H7 (cell line): Measurements from ENCODE around the gene FHIT. TPM values are rescaled to one million over a fixed set of nuclear protein-coding genes. Genes with fewer than 3 reads are reported as not detected.

Source experiments
- DNase-seq: peaks from one replicate; pipeline ENCODE4 v3.0.0; 2012
- H3K27me3 ChIP-seq: 2 replicates; pipeline ENCODE4 v1.6.0; 2011; ENCODE audit warnings: mild to moderate bottlenecking, low read length; ENCODE audit not compliant: control insufficient read depth, insufficient read depth
- H3K36me3 ChIP-seq: replicated peaks from 2 replicates; pipeline ENCODE4 v1.5.1; 2011; ENCODE audit warnings: low read length; ENCODE audit not compliant: control insufficient read depth, insufficient read depth
- H3K4me3 ChIP-seq: 2 replicates; pipeline ENCODE4 v1.5.1; 2011; ENCODE audit warnings: low read depth, mild to moderate bottlenecking, control low read depth, low read length, moderate library complexity; ENCODE audit not compliant: insufficient read depth
- total RNA-seq: library from RNA; depleted of rRNA; stranded (reverse); fragments of >200 nt; shearing (Covaris generic); gene quantifications from 2 replicates; pipeline ENCODE4 v1.2.3, GENCODE V29; 2014

Gene FHIT
- total RNA-seq, 1 experiment from 2014 or later = 2.1 TPM

DNA sequence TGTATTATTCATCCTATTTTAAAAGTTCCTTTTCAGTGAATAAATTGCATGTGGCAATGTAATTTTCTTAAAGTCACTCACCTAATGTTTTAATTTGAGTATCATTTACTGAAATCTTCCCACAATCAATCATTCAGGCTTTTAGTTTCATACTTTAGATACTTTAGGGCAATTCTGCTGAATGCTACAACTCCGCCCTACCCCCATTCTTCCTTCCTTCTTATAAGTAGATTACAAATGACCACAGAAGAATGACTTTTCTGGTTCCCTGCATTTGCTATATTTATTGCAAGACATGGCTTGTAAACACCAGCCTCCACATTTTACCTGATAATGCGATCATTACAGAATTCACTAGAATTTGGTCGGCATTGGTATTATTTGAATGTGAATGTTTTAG lies 1061.9 kb downstream of the FHIT start:
- Histone ChIP-seq H3K4me3 (no peak overlapping the region), H3K36me3 (no peaks in the 10 kb centered on the region), H3K27me3 (no peaks in the 10 kb centered on the region)
- DNase-seq = no peak

DNA sequence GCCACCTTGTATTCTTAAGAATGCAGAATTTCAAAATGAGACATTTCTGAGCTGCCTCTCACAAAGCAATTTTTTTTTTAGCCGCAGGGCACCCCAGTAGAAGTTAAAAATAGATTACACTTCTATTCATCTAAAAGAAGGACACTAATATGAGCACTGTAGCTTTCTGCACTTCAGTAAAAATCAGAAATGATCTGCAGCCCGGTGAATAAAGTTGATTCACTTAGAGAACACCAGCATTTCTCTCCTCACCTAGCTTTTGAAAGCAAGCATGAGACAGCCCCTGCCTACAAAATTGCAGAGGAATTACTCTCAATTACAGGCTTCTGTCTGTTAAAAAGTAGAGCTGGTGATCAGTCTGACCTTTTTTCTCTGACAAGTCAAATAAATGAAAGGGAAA lies 1062.4 kb downstream of the FHIT start:
- no peak overlapping the region for H3K4me3 ChIP-seq
- no peak for DNase-seq
- no peaks in the 10 kb centered on the region for H3K36me3 ChIP-seq
- H3K27me3 ChIP-seq = no peaks in the 10 kb centered on the region

DNA sequence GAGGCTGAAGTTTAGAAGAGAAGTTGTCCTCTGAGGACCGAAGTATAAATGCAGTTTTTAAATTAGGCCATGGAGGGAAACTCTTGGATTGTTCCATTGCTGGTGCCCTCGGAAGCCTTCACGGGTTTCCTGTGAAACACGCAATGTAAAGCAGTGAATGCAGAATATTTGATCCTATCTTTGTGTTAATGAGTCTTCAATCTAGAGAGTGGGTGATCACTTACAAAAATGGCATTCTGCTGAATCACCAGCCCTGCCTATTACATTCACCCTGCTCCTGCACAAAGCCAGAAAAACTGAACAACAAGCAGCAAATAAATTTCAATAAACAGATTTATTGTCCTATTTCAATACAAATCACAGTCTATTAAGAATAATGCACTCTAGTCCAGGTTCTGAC lies 1063.9 kb downstream of the FHIT start:
- DNase-seq = no peak

DNA sequence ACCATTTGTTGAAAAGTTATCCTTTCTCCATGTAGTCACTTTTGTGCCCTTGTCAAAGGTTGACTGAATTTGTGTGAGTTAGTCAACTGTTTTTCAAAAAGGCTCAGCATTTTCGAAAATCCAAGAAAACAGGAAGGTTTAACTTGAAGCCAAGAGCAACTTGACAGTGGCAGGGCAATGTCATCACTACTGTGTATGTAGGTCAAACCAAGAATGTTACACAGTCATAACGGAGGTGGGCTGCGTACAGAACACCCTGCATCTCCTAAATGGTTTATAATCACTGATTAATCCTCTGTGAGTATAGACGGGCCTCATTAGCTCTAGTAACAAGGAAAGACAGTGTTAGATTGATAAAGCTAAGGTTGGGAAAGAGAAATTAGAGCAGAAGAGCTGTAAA lies 1064.9 kb downstream of the FHIT start:
- Histone ChIP-seq H3K36me3 (no peaks in the 10 kb centered on the region), H3K4me3 (no peak overlapping the region), H3K27me3 (no peaks in the 10 kb centered on the region)
- DNase-seq = no peak

More for the DNA sequence above, 1063.9 kb downstream of the FHIT start:
- no peak overlapping the region for H3K4me3 ChIP-seq
- H3K36me3 ChIP-seq = no peaks in the 10 kb centered on the region
- no peaks in the 10 kb centered on the region for H3K27me3 ChIP-seq

DNA sequence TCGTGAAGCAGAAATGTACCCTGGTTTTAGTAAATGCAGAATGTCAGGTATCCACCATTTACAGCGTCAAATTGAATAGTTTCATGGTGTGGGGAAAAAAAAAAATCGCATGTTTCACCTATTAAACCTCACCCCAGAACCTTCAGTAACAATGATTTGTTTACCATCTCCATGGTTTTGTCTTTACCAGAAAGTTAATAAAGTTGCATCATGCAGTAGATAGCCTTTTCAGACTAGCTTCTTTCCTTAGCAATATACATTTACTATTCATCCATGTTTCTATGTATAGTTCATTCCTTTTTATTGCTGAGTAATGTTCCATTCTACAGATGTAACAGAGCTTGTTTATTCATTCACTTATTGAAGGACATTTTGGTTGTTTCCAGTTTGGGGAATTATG lies 1066.1 kb downstream of the FHIT start:
- Histone ChIP-seq H3K4me3 (no peak overlapping the region), H3K27me3 (no peaks in the 10 kb centered on the region), H3K36me3 (no peaks in the 10 kb centered on the region)
- no peak for DNase-seq

DNA sequence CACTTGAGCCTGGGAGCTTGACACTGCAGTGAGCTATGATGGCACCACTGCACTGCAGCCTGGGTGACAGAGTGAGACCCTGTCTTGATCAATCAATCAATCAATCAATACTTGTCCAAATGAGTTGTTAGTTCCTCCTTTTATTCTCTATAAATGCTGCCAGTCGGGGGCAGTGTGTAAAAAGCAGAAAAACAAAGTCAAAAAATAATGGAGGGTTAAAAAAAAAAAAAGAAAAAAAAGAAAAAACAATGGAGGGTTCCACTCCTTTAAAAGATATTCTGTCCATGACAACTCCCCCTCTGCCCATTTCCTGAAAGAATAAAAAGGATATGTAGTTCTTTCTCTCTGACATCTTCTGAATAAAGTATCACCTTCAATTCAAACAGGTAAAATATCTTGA lies 1068.6 kb downstream of the FHIT start:
- Histone ChIP-seq H3K27me3 (no peaks in the 10 kb centered on the region), H3K4me3 (no peak overlapping the region), H3K36me3 (no peaks in the 10 kb centered on the region)
- no peak for DNase-seq

DNA sequence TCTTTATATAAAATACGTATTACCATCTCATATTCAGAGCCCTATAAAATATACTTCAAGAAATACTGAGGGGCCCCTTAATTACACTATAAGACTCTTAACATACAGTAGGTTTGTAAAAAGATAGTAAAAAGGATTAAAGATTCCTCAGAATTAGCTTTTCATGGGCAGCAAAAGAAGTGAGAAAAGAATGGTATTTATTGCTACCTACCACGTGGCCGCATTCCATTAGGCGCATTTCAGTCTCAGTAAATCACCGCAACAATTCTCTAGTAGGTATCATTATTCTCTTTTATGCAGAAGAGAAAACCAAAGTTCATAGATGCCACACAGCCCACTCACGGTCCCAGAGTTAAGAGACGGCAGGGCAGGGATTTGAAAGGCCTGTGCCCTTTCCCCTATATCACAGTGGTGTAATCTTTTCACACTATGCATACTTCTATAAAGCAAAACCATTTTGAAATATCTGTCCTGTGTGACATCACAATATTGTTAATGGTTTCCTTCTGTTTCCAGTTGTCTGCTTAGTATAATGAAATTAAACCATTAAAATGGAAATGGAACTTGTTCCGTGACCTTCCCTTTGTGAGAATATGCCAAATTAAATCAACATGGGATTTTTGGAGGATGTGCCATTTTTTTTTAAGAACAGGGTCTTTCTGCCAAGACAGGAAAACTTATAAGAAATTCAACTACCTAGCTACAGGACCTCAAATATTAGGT lies 1072.2 kb downstream of the FHIT start:
- DNase-seq = no peak
- Histone ChIP-seq H3K27me3 (no peaks in the 10 kb centered on the region), H3K4me3 (no peak overlapping the region), H3K36me3 (no peaks in the 10 kb centered on the region)

DNA sequence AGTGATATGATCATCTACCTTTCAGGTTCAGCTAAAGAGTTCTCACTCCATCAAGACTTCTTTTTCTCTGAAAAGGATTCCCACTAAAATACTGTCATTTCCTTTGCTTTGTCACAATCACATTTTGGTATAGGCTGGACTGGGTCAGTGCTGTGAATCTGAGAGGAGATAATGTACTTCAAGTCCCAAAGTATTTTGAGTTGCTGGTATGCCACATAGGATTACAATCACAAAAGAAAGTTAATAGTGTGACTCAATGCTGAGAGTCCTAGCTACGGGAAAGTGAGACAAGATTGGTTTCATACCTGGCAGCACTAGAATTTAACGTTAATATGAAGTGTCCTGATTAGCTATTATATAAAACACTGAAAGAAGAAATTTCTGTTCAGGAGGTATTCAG lies 1073.5 kb downstream of the FHIT start:
- Histone ChIP-seq H3K4me3 (no peak overlapping the region), H3K36me3 (no peaks in the 10 kb centered on the region), H3K27me3 (no peaks in the 10 kb centered on the region)
- no peak for DNase-seq

DNA sequence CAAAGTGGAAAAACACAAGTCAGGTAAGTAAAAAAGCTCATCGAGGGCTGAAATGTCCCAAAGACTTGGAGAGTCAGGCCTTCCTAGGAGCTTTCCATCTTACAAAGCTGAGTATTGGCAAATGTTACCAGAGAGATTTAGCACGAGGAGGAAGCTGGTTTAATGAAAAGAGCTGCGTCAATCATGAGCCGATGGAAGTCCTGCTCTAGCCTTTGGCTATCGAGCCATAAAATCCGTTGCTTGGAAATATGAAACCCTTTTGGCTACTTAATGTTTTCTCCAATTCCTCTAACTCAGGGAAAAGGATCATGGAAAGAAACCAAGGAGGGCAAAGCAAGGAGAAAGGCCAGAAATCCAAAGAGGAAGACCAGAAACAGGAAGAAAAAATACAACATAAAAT lies 1074.6 kb downstream of the FHIT start:
- Histone ChIP-seq H3K36me3 (no peaks in the 10 kb centered on the region), H3K4me3 (no peak overlapping the region), H3K27me3 (no peaks in the 10 kb centered on the region)
- no peak for DNase-seq

DNA sequence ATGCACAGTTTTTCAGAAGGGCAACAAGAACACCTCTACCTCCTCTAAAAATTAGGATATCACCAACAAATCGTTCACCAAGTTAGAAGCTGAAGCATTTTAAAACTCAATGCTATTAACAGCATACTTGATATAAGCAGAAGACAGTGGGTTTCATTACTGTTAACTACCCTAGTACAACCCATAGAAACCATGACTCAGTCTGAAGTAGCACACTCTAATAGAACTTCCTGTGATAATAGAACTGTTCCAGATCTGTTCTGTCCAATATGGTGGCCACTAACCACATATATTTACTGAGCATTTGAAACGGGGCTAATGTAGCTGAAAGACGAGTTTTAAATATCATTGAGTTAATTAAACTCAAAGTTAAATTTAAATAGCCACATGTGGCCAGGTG lies 1075.6 kb downstream of the FHIT start:
- Histone ChIP-seq H3K27me3 (no peaks in the 10 kb centered on the region), H3K4me3 (no peak overlapping the region), H3K36me3 (no peaks in the 10 kb centered on the region)
- DNase-seq = no peak

DNA sequence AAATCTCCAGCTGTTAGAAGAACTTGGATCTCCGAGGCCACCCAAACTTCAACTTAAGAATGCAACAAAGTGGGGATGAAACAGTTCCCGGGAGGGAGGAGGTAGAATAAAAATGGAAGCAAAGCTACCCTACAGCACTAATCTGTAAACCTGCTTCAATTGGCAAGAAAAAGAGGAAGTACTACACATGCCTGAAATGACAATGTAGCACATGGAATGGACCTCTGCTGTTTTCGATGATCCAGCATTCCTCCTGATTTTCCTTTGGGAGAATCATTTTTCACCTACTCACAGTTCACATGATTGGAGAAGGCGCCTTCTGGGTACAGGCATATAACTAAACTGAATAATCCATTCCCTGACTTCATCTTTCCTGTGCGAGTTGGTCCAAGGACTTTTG lies 1081.5 kb downstream of the FHIT start:
- no peaks in the 10 kb centered on the region for H3K36me3 ChIP-seq
- H3K27me3 ChIP-seq = no peaks in the 10 kb centered on the region
- no peak overlapping the region for H3K4me3 ChIP-seq
- DNase-seq = no peak

DNA sequence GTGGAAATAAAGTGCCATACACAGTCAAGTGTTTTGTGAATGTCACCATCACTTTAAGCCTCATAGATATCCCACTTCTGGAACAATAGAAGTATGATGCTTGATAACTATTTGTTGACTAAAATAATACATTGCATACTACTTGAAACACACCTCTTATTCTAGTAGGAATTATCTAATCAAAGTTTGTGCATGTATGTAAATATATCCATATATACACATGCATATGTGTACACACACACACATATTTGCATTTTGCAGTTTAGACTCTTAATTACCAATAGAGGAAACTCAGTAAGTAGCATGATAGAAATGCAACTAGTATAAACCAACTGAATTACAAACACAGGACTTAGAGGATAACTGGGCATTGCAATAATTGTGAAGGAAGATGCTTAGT lies 1084.1 kb downstream of the FHIT start:
- Histone ChIP-seq H3K27me3 (no peaks in the 10 kb centered on the region), H3K36me3 (no peaks in the 10 kb centered on the region), H3K4me3 (no peak overlapping the region)
- DNase-seq = no peak

DNA sequence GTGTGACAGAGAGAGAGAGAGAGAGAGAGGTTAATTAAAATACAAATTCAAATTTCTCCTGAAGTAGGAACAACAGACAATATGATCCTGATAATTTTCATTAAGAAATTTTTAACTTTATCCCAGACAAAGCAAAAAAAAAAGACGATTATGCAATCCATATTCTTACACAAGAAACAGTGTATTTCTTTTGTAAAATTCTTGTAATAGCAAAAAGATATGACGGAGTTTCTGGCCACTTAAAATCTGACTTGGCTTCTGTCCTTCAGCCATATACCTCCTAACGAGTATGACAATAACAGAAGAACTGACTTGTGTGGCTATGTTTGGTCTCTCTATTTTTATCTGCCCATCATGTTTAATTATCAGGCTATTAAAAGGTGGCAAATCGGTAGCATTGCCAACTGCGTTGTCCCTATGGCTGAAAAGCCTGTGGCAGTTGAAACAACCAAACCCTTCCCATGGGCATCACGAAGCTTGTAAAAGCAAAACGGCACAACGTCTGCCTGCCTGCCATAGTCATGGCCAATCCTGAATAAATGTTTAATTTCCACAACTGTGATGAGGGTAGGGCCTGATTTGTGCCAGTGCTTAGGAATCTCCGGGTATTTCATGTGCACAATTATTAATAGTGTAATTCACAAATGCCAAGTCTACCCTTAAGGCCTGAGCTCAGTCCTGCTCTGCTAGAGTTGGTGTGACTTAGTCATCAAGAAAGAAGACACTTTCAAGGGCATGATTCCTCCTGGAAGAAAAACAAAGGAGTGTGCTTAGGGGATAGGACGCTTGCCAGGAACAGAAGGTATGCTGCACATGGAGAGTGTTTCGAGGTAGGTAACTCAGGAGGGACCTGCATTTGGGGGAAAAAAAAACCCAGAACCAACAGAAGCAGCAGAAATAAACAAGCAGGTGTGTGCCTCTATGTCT lies 1090.2 kb downstream of the FHIT start:
- H3K4me3 ChIP-seq = no peak overlapping the region
- H3K27me3 ChIP-seq = no peaks in the 10 kb centered on the region
- no peak for DNase-seq
- no peaks in the 10 kb centered on the region for H3K36me3 ChIP-seq

DNA sequence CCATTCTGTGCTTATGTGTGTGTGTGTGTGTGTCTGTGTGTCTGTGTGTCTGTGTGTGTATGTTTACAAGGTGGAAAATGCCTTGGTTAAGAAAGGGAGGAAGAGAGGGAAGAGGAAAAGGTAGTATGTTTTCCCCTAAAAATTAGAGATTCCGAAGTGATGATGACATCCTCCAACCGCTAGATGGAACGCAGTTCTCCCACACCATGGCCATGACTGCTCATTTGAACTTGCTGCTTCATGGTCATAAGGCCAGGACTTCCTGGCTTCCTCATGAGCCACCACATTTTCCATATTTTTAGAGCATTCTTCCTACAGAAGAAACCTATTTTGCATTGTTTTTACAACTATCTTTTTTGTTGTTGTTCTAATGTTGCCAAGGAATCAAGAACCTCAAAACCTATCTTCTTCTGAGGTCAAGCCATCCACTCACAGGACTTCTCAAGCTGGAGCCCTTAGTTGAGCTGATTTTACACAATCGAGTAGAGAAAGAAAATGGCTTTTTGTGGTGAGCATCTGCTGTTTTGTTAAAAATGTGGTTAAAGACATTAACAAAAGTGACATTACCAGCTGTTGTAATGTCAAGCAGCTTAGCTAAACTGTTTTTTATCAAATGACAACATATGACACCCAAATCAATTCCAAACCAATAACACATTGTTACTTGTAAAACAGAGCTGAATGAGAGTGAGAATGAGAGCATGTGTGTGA lies 1091.0 kb downstream of the FHIT start:
- DNase-seq = no peak
- Histone ChIP-seq H3K36me3 (no peaks in the 10 kb centered on the region), H3K4me3 (no peak overlapping the region), H3K27me3 (no peaks in the 10 kb centered on the region)

DNA sequence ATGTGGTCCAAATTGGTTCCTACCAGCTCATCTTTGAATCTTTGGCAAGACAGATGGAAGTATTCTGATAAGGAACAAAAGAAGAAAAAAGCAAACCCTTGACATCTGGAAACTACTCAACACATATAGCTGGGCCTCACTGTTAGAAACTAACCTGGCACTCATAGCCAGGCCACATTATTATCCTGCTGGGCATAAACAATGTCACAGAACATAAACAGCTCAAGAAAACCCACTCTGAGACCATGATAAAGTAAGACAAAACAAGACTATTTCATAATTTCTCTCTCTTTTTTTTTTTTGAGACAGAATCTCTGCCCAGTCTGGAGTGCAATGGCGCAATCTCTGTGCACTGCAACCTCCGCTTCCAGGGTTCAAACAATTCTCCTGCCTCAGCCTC lies 1093.2 kb downstream of the FHIT start:
- H3K4me3 ChIP-seq = no peak overlapping the region
- no peaks in the 10 kb centered on the region for H3K36me3 ChIP-seq
- no peaks in the 10 kb centered on the region for H3K27me3 ChIP-seq
- no peak for DNase-seq
